GM18951 (cell line): ENCODE data around the gene MMAB.

Experiments
- POLR2A ChIP-seq: IDR thresholded peaks from 4 replicates; pipeline ENCODE4 v1.6.1; 2011; ENCODE audit warnings: mild to moderate bottlenecking; ENCODE audit not compliant: insufficient read length, insufficient read depth; ENCODE audit errors: extremely low read depth
- in situ Hi-C: fragments of 300-500 bp; cut with MboI; formaldehyde crosslinking; loops from one replicate; pipeline ENCODE4 v1.12.0; 2022; ENCODE audit warnings: low sequenced_read_pairs, mixed read lengths, inconsistent platforms; ENCODE audit not compliant: unreplicated experiment

The MMAB gene

DNA sequence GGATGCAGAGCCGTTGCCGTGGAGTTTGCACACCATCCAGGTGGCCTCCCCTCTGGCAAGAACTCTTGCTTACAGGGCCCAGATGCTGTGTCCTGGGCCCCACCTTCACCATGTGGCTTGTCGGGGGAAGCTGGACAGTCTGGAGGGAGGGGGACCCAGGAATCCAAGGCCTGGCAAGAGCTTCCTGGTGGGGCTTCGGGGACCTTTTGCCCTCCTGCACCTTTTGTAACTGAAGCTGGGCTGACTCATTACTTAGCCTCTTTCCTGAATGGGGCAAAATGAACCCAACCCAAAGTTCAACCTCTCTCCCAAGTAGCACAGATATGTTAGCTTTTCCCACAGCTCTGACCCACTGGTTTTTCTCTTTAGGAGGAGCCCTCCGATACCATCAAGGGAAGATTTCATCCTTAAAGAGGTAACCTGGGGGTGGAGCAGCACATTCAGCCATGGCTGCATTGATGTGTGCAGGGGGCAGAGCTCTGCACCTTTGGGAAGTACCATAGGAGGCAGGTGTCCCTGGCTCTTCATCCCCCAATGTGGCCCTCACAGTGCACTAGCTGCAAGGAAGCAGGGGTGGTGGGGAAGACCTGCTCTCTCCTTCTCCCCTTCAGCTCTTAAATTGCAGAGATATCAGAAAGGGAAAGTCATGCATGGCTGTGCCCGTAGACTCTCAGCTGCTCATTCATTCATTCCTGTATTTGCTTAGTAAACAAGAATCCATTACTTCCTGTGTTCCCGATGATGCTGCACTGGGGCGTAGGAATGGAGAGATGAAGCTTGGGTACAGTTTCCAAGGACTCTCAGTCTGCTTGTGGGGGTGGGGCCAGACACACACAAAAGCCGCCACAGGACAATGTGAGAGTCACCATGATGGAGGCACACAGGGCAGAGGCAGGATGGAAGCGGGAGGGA is 13.3 kb upstream of the MMAB start:
- no peak for TF ChIP-seq POLR2A

DNA sequence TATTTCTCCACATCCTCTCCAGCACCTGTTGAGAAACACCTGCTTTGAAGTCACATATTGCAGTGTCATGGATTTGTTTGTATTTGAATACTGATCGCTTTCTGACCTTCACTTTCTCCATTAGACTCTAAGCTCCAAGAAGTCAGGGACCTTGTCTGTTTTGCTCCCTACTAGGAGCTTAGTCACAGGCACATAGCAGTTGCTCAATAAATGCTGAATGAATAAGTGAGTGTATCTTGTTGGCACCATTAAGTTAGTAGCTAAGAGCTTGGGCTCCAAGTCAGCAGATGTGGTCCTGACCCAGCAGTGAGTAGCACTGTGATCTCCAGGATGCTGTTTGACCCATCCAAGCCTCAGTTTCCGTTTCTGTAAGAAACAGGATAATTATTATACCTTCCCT is 10.4 kb upstream of the MMAB start:
- in situ Hi-C loops, result no loop called here
- TF ChIP-seq POLR2A, result no peak

More for the DNA sequence above, 13.3 kb upstream of the MMAB start:
- in situ Hi-C loops, result no loop called here

DNA sequence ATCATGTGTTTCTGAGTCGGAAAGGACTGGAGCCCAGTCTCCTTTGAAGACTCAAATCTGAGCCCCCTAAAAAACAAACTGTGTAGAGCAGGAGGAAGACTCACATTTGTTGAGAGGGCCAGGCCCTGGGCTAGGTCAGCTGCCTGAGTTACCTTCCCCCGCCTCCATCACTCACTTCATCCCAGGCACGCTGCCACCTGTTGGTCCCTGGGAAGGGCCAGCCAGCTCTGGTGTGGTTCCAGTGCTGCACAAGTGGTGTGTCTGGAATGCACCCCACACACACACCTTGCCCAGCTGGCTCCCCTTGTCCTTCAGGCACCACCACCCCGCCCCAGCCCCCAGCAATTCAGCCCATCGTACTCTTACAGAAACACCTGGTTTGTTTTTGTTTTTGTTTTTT is 9.3 kb upstream of the MMAB start:
- TF ChIP-seq POLR2A, result no peak
- in situ Hi-C loops, result no loop called here

DNA sequence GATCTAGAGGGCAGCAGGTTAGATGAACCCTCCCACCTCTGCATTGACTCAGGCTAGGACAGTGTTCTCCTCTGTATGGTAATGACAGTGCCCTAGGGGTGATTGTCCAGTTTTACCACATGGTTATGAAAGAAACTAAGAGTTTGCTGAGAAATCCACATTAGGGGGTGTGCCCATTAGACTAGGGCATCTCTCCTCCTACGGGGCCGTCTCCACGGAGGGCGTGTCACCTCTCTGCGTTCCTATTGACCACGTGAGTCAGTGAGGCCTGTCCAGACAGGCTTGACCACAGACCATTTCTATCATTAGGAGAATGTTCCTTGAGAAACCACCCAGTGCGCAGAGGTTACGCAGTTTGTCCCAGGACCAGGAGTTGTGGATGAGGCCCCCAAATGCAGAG is 8.6 kb upstream of the MMAB start:
- TF ChIP-seq POLR2A, result no peak
- in situ Hi-C loops, result no loop called here

DNA sequence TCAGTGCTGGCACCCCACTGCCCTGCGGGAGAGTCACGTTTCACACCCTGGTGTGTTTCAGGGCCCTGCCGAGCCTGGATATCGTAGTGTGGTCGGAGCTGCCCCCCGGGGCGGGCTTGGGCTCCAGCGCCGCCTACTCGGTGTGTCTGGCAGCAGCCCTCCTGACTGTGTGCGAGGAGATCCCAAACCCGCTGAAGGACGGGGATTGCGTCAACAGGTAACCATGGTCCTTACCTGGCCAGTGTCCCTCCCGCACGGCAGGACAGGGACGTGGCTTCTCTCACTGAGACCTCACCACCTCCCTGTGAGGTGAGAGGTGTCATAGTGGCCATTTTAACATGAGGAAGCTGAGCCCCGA is 8.0 kb upstream of the MMAB start:
- TF ChIP-seq POLR2A, result no peak
- in situ Hi-C loops, result no loop called here

DNA sequence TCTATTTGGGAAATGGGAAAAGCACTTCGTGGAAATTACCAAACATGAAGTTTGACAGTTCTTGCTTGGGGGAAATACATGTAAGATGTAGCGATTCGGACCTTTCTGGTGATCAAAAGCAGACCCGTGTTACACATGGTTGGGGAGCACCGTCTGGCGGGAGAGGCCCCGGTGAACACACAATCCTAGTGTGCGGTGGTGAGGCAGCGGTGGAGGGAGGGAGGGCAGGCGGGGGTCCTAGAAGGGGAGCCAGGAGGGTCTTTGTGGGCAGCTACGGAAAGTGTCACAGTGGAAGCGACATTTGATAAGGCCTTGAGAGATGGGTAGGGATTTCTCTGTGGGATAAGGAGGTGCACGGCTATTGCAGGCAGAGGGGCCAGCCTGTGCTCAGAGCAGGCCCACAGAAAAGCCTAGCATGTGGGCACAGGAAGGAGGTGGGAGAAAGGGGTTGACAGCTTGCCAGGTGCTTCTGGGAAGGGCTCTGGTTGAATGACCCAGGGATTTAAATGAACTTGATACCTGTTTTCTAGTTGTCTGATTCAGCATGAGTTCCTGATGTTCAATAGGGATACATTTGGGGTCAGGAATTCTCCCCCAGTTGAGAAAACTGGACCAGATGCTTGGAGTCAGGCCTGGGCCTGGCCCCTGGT is 7.5 kb upstream of the MMAB start:
- no peak for TF ChIP-seq POLR2A
- in situ Hi-C loops, result no loop called here

DNA sequence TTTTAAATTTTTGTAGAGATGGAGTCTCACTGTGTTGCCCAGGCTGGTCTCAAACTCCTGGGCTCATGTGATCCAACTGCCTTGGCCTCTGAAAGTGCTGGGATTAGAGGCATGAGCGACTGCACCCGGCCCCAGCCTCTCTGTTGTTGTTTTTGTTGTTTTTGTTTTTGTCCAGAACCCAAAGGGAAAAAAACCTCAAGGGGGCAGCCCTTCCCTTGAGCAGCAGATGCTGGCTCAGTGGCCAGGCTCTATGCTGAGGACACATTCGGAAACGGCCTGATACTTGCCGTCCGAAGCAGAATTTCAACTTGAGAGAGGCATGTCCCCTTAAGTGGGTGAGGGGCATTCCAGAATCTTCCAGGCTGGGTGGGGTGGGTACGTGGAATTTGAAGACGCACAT is 7.0 kb upstream of the MMAB start:
- TF ChIP-seq POLR2A, result no peak
- in situ Hi-C loops, result no loop called here

DNA sequence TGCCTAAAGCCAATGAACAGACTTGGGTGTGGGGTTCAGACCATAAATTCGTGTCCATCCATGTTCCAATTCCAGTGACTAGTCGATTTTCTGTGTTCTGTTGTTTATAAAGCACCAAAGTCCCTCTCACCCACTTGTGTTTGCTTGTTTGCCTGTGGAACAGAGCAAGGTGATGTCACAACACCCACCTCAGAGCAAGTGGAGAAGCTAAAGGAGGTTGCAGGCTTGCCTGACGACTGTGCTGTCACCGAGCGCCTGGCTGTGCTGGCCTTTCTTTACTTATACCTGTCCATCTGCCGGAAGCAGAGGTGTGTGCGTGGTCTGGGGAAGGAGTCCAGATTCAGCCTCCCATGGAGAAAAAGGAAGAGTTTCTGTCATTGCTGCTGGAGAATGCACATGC is 6.3 kb upstream of the MMAB start:
- in situ Hi-C loops, result no loop called here
- no peak for TF ChIP-seq POLR2A

DNA sequence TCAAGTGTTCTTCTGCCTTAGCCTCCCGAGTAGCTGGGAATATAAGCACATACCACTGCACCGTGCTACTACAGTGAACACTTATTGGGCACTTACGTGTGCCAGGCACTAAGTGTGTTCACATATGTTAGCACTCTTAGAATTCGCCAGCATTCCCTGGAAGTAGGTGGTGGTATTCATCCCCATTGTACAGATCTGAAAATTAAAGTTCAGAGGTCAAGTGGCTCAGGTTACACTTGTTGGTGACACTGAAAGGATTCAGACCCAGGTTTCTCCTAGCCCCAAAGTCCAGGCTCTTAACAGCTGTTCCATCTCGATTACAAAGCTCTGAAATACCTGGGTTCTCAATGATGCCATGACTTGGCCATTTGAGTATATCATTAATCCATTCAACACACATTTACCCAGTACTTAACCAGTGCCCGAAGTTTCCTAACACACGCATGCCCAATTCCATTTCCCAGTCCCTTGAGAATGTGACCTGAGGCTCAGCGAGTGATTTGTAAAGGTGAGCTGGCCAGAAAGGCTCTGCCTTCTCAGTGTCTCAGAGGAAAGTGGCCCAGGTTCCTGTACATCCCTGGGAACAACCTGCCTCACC is 5.1 kb upstream of the MMAB start:
- in situ Hi-C loops, result no loop called here
- TF ChIP-seq POLR2A, result no peak

DNA sequence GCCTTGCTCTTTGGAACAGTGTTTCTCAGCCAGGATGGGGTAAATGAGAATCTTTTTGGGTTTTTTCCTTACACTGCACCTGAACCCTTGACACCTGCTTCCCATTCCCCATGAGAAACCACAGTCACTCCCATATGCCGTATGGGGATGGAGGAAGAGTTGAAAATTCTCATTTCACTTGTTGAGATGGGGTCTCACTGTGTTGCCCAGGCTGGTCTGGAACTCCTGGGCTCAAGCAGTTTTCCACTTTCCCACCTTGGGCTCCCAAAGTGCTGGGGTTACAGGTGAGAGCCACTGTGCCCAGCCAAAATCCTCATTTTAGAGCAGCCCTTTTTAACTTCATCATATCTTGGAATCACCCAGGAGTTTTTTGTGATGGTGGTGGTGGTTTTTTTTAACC is 4.0 kb upstream of the MMAB start:
- no peak for TF ChIP-seq POLR2A
- in situ Hi-C loops, result no loop called here

DNA sequence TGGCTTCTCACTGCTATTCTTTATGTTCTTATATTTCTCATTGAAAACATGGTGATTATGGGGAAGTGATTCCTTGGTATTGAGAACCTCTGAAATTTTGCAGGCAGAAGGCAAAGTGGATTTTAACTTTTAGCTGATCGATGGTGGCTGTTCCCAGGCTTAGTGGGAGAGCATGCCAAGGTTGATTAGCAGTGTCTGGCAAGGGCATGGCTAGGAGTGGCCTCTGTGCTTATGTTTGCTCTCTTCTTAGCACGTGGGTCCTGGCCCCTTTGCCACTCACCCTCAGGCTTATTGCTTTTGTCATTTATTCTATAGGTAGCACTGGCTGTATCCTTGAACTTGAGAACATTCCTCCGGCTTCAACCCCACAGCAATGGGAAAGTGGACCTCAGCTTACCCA is 2.4 kb upstream of the MMAB start:
- in situ Hi-C loops, result no loop called here
- no peak for TF ChIP-seq POLR2A

DNA sequence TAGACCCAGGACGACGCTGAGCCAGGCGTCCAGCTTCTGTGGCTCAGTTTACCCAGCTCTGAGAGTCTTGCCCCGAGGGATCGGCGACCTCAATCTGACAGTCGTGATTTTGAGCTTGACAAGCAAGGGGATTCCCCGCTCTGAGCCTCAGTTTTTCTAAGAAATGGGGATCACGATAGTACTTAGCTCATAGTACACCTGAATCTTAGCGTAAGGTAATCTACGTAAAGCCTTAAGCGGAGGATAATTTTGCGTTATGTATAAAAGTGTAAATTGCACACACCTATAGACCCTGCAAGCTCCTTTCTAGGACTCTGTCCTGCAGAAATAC is 575 bp upstream of the MMAB start:
- TF ChIP-seq POLR2A, result no peak
- in situ Hi-C loops, result no loop called here

DNA sequence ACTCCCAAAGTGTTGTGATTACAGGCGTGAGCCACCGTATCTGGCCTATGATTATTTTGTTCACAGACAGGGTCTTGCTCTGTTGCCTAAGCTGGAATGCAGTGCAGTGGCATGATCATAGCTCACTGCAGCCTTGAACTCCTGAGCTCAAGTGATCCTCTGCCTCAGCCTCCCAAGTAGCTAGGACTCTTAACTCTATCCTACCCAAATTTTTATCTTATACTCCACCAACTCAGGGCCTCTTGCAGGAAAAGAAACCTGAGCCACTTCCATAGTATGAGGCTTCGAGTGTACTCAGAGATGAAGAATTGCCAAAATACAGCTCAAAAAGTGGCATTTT is 828 bp downstream of the MMAB start:
- in situ Hi-C loops, result no loop called here

More for the DNA sequence above, 828 bp downstream of the MMAB start:
- no peak for TF ChIP-seq POLR2A
